Activated T-cell treated with anti-CD3 and anti-CD28 coated beads, Interleukin-2, amount 50 U/mL, for 1 hour (primary cell): ENCODE results near the gene WDR49.

Experiments
- DNase-seq: peaks from one replicate; pipeline ENCODE4 v3.0.0-alpha.2; 2020

Gene WDR49

DNA sequence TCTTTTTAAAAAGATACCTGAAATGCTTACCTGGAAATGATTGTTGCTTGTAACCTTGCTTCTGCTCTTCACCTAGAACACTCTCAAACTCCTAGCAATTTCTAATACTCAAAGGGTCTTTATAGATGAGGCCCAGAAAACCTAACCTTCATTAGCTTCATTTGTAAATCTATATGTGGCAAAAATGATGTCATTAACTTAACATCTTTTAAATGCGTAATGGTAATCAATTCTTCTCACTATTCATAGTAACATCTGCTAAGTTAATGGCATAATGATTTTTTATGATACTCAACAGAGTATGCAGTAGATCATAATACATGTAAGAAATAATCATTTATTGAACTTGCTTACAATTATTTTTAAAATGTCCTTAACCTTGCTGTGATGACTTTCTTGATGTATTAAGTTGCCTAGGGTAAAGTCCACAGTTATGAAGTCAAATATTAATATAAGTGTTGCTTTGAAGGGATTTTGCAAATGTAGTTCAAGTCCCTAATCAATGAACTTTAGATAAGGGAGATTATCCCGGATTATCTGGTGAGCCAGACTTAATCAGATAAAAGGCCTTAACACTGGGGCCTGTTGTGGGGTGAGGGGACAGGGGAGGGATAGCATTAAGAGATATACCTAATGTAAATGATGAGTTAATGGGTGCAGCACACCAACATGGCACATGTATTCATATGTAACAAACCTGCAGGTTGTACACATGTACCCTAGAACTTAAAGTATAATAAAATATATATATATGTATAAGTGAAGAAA, 169.8 kb downstream of the WDR49 start:
- DNase-seq, result no peak

DNA sequence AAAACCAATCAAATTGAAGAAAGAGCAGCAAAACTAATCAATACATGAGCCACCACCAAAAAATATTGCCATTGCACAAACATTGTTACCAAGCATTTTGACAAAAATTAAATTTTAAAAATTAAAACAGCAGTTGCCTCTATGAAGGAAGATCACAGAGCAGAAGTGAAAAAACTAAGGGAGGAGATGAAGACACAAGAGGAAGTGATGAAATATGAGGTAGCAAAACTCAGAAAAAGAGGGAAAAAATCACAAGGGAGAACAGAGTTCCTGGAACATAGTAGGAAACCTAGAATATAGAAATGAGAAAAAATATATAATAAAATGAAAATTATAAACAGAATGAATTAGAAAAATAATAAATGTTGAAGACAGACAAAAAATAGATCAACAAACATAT, 172.6 kb downstream of the WDR49 start:
- DNase-seq, result no peak

- DNase-seq, result no peak
Observed at GRCh38 chr3:167480748-167481147, 173.0 kb downstream of the WDR49 start.

GRCh38 chr3:167473863-167474262, 179.9 kb downstream of the WDR49 start, which contains the start of gene SERPINI2:
SERPINI2 (minus strand) TSS chr3:167474042; CDS start chr3:167471834, 2,208 bp downstream.
- no peak for DNase-seq

DNA sequence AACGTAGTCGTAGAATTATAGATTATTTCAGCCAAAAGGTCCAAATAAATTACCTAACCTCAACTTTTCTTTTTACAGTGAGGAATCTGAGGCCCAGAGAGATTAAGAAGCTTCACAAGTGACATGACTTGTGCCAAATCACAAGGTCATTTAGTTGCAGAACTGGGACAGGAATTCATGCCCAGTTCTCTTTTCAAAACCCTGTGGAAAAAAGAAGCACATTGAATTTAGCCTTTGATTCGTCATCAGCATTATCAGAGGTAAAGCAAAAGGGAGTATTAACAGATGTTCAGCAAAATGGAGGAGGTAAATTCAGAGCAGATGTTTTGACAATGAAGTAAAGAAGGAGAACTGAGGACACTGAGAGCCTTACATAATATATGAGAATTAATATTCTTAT, 184.4 kb downstream of the WDR49 start:
- no peak for DNase-seq

DNA sequence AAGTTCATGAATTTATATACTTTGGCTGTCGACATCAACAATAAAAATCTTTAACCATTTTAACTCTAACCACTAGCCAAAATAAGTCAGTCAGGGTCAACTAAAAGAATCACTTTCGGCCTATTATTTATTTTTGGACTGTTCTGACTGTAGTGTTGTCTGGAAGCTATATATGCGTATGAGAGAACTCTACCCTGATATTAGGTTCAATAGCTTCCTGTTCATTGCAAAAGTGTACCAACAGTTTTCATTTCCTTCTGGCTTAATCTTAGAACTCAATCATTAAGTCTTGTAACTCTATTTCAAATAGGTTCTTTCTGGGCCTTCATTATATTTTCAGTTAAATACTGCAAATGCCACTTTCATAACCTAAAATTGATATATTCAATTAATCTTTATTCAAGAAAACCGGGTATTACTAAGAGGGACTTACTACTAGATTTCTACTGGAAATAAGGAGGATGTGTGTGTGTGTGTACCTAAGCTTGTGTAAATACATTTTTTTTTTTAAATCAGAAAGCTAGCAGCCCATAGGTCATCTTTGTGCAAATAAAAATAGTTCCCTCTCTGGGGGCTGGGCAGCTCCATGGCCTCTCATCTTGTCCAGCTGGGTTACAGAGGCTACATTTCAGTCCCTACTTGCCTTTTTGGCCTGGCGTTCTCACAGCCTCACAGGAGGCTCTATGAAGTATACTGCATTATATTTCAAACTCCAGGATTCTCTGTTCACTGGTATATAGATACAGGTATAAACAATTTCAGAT, 185.7 kb downstream of the WDR49 start:
- DNase-seq, result no peak

GRCh38 chr3:167466966-167467365, 186.8 kb downstream of the WDR49 start:
- DNase-seq, result no peak

DNA sequence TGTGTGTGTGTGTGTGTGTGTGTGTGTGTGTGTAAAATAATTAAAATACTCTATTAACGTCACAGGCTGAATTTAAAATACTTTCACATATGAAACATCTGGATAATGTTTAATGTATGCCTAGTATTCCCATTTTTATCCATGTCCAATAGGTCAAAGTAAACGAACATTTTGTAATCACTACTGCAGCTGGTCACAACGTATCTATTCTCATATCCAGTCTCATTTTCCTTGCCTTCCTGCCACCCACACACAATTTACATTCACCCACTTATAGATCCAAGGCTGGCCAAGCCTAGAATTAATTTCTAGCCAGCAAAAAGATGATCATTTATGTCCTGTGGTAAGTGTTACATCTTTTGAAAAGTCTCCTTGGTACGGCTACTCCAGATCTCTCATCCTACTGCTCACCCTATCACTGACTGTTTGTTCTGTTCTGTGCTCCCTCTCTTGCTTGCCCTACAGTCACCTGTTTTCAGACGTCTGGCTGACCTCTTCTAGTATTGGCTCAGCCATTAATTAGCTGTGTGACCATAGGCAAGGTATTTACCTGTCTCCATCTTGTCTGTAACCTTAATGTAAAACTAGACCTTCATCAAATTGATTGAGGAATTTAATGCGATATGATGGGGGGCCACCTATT, 197.5 kb downstream of the WDR49 start:
- DNase-seq, result no peak

DNA sequence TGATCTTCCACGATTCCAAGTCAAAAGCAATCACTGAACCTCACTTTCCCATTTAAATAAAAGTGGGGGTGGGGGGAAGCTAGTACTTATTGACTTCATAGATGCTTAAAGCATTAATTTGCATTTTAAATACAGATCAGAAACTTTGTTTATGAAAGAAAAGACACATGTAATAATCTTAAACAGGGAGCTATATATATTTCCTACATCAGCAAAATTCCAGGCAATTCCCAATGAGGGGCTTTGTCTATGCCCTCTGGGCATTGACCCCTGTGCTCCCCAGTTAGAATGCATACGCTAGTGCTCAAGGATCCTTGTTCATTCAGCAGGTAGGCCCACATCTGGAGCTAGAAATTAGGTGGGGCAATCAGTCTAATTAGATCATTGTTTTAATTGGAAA, 199.9 kb downstream of the WDR49 start:
- no peak for DNase-seq

DNA sequence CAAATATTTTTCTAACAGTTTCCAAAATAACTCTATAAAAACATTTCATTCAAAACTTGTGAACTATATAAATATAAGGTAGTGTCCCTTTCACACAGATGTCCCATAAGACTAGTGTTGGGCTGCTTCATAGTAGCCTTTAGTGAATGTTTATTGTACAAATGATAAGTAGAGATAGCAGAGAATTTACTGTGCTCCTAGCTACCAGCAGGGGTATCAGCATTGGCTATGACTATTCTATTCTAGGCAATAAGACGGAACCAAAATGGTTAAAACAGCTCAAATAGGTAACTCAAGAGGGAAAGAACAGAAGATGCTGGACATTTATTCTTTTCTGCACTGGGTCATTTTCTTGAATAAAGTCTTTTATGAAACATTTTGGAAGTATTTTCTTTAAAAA, 202.5 kb downstream of the WDR49 start:
- DNase-seq, result no peak

DNA sequence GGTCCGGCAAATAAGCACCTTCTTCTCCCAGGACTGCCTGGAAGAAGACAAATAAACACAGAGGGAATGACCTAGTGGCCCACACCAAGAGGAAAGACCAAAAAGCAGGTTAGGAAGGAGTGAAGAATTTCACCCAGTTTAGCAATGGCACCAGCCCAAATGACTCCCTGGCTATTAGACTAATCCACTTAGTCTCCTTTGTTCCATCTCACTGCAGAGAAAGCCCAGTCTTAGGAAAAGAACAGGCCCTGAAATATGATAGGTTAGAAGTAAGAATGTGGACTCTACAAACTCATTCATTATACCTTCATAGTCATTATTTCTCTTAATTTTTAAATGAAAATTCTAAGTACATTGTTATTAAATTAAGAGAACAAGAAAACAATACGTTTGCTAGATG, 203.1 kb downstream of the WDR49 start:
- DNase-seq, result no peak

DNA sequence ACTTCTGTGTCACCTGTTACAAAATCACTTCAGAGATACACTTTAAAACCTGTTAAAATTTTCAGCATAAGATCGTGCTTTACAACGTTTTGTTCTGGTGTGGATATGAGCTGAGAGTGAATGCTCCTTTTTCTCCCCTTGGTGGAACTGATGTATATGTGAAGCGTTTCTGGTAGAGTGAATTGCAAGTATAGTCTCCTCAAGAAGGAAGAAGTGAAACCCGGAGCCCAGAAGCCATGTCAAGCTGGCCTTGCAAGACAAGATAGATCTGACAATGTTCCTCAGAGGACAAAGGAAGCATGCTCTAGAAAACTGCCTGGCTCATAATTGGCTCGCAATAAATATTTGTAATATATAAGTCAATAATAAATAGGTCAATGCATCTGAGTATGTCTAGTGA, 203.5 kb downstream of the WDR49 start:
- DNase-seq, result no peak

DNA sequence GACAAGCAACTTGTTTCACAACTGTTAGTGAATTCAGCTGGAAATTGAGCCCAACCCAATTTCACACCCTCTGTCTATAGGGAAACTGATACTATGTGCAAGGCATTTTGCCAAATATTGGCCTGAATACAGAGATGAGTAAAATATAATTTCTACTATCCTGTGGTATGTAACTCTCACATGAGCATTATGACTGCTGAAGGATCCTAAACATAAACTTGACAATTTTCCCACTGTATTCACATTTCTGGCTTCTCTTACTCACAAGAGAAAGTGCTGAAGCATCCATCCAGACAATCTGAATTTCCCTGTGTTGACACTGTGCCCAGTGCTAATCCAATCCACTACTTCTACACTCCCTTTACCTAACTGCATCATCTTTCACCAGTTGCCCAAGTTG, 208.3 kb downstream of the WDR49 start:
- no peak for DNase-seq

- no peak for DNase-seq
Observed at GRCh38 chr3:167441256-167441655, 212.5 kb downstream of the WDR49 start.

DNA sequence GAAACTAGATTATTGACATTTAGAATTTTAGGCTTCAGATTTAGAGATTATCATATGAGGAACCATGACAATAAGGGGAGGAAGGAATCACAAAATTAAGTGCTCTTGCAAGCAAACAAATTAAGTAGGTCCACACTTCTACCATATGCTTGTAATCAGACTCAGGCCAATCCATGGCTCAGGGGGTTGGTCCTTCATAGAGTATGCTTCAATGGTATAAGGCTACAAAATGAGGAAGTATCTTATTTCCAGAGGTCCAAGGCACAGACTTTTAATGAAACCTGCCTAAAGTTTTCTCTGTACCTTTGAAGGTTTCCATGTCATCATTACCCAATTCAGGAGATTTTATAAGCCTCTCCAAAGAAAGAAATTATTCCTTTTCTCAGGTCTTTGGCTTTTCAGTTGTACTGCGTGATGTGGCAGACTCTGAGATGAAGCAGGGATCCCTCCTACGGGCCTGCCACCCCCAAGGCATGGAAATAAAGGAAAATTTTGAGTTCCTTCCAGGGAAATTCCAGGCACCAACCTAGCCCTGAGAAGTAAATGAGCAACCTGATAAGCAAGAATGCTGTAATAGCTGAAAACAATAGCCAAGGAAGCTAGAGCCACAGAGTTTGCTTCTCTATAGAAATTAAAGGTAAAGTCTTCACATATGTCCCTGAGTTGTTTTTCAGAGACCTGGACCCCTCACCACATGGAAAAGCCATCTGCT, 216.2 kb downstream of the WDR49 start:
- DNase-seq, result no peak
